ENCODE results near the gene HOXA11. TPM values are rescaled to one million over a fixed set of nuclear protein-coding genes. Genes with fewer than 3 reads are reported as not detected.

HOXA11 gene
- total RNA-seq, 3 donors from 2014 or later (not counting 1 experiment from before 2014, with no cell fraction given), result not detected

GRCh38 chr7:27132978-27133377 is 52.1 kb downstream of the HOXA11 start:
- TF ChIP-seq CTCF (IDR thresholded peaks at IDR 0.05), result no peak
- no peak for ATAC-seq
- H3K36me3 Mint-ChIP-seq, result no peaks in the 10 kb centered on the region
- Histone ChIP-seq H3K4me1 (ENCODE audit: control insufficient read depth, insufficient read depth, low read length) (no peaks in the 10 kb centered on the region), H3K9me3 (ENCODE audit: control insufficient read depth, insufficient read depth, low read length) (no peaks in the 10 kb centered on the region), H3K4me3 (ENCODE audit: low read length) (no peak overlapping the region), H3K27me3 (ENCODE audit: control insufficient read depth, insufficient read depth, low read length) (peaks cover 6% of the 10 kb centered on the region), H3K27ac (ENCODE audit: low read length) (no peak overlapping the region), H3K36me3 (ENCODE audit: control insufficient read depth, insufficient read depth, low read length) (no peaks in the 10 kb centered on the region)
- H3K4me1 Mint-ChIP-seq, result no peaks in the 10 kb centered on the region
- WGBS (ENCODE audit: insufficient coverage), result 85% methylated on average over 6 of the region's 6 CpGs
- no peak for DNase-seq
- H3K27ac Mint-ChIP-seq, result no peak overlapping the region
- H3K4me3 Mint-ChIP-seq, result no peak overlapping the region
- H3K9me3 Mint-ChIP-seq, result no peaks in the 10 kb centered on the region
- intact Hi-C loops (cut with micrococcal nuclease), result no loop called here
- H3K27me3 Mint-ChIP-seq (ENCODE audit: low read depth in 2 of 2), result peaks cover 37 to 39% of the 10 kb centered on the region in 2 donors

- no peak for DNase-seq
- TF ChIP-seq CTCF (IDR thresholded peaks at IDR 0.05), result no peak
- peaks cover 6% of the 10 kb centered on the region for H3K27me3 ChIP-seq (ENCODE audit: control insufficient read depth, insufficient read depth, low read length)
- ATAC-seq, result no peak
- H3K36me3 ChIP-seq (ENCODE audit: control insufficient read depth, insufficient read depth, low read length), result no peaks in the 10 kb centered on the region
- no peak overlapping the region for H3K27ac Mint-ChIP-seq
- WGBS (ENCODE audit: insufficient coverage), result 94% methylated on average over 1 of the region's 2 CpGs
- no peaks in the 10 kb centered on the region for H3K9me3 ChIP-seq (ENCODE audit: control insufficient read depth, insufficient read depth, low read length)
- H3K4me3 Mint-ChIP-seq, result peak overlapping the region; percentile 47
- no peaks in the 10 kb centered on the region for H3K9me3 Mint-ChIP-seq
- H3K27ac ChIP-seq (ENCODE audit: low read length), result no peak overlapping the region
- no peaks in the 10 kb centered on the region for H3K36me3 Mint-ChIP-seq
- no peaks in the 10 kb centered on the region for H3K4me1 ChIP-seq (ENCODE audit: control insufficient read depth, insufficient read depth, low read length)
- peaks cover 32 to 37% of the 10 kb centered on the region in 2 donors for H3K27me3 Mint-ChIP-seq (ENCODE audit: low read depth in 2 of 2)
- intact Hi-C loops (cut with micrococcal nuclease), result no loop called here
- no peaks in the 10 kb centered on the region for H3K4me1 Mint-ChIP-seq
- no peak overlapping the region for H3K4me3 ChIP-seq (ENCODE audit: low read length)
Measured at GRCh38 chr7:27132214-27132613, 52.8 kb downstream of the HOXA11 start.

DNA sequence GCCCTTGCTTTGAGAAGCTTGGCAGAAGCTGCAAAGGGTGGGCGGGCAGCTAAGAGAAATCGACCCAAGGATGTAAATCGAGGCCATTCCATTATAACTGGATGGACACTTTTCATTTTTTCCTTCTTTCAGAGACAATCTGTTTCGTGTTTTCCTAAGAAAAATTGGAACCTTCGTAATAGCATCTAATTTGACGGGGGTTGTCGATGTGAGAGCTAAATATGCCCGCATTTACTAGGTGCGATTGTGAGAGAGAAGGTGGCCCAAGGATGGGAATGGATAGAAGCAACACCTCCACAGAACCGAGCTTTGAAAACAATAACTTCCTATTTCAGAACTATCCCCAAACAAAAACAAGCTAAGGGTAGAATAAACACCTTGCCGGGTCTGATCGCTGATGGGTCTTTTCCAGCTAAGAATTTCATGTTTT is 53.6 kb downstream of the HOXA11 start:
- H3K9me3 Mint-ChIP-seq, result no peaks in the 10 kb centered on the region
- Histone ChIP-seq H3K4me3 (ENCODE audit: low read length) (peak overlapping the region; percentile 65), H3K4me1 (ENCODE audit: control insufficient read depth, insufficient read depth, low read length) (no peaks in the 10 kb centered on the region), H3K36me3 (ENCODE audit: control insufficient read depth, insufficient read depth, low read length) (no peaks in the 10 kb centered on the region), H3K9me3 (ENCODE audit: control insufficient read depth, insufficient read depth, low read length) (no peaks in the 10 kb centered on the region), H3K27me3 (ENCODE audit: control insufficient read depth, insufficient read depth, low read length) (no peaks in the 10 kb centered on the region), H3K27ac (ENCODE audit: low read length) (peak overlapping the region; percentile 76)
- TF ChIP-seq CTCF (IDR thresholded peaks at IDR 0.05), result no peak
- H3K4me1 Mint-ChIP-seq, result no peaks in the 10 kb centered on the region
- intact Hi-C loops (cut with micrococcal nuclease), result no loop called here
- no peaks in the 10 kb centered on the region for H3K36me3 Mint-ChIP-seq
- H3K27ac Mint-ChIP-seq, result peak overlapping the region in 1 of 2 donors; percentile 45
- peaks cover 28 to 41% of the 10 kb centered on the region in 2 donors for H3K27me3 Mint-ChIP-seq (ENCODE audit: low read depth in 2 of 2)
- ATAC-seq, result no peak
- no peak for DNase-seq
- 76% methylated on average over 11 of the region's 12 CpGs for WGBS (ENCODE audit: insufficient coverage)
- peak overlapping the region; percentile 65 for H3K4me3 Mint-ChIP-seq

Other genes with a start within 250 kb of the HOXA11 start
- gene HOXA1, start 89.2 kb downstream of the HOXA11 start, total RNA-seq, result 1 to 10 TPM in 2 of 3 donors, under 1 TPM in 1; 0.64 to 1.3 (median 1.1) TPM
- not detected for gene HOXA2, start 82.5 kb downstream of the HOXA11 start, total RNA-seq
- gene HOXA4, start 54.5 kb downstream of the HOXA11 start, total RNA-seq, result 1 to 10 TPM in 1 of 3 donors, under 1 TPM in 2; 0.52 to 2.1 (median 0.63) TPM
- gene HOXA5, start 41.6 kb downstream of the HOXA11 start, total RNA-seq, result 10 to 100 TPM in 1 of 3 donors, under 1 TPM in 2; 0.29 to 13.0 (median 0.52) TPM
- gene HOXA6, start 37.5 kb downstream of the HOXA11 start, total RNA-seq, result under 1 TPM; 0.28 to 0.65 (median 0.43) TPM
- gene HOXA3, start 32.6 kb downstream of the HOXA11 start, total RNA-seq, result under 1 TPM; 0.32 to 0.78 (median 0.35) TPM
- not detected for gene HOXA7, start 28.6 kb downstream of the HOXA11 start, total RNA-seq
- 1 to 10 TPM in 1 of 3 donors, under 1 TPM in 2; 0.39 to 4.6 (median 0.42) TPM for gene HOXA9, start 19.7 kb downstream of the HOXA11 start, total RNA-seq
- 1 to 10 TPM in 2 of 3 donors, under 1 TPM in 1; 0.82 to 3.3 (median 2.2) TPM for gene HOXA10, start 10.9 kb downstream of the HOXA11 start, total RNA-seq
- gene HOXA13, start 14.9 kb upstream of the HOXA11 start, total RNA-seq, result not detected
- not detected for gene EVX1, start 57.6 kb upstream of the HOXA11 start, total RNA-seq

Measured in natural killer cell (primary cell).